ENCODE results near the gene PTPRD. TPM values are rescaled to one million over a fixed set of nuclear protein-coding genes. Genes with fewer than 3 reads are reported as not detected.
A peak's percentile ranks its signal among the peaks of the same experiment; 100 is the strongest.
"Not testable (repeated sequence)": the region's sequence is repeated elsewhere in the genome, so short reads cannot be mapped to it uniquely, and the experiment has no call there.

Gene PTPRD
- total RNA-seq, 2 donors from 2014 or later: 97.4 to 101 TPM

DNA sequence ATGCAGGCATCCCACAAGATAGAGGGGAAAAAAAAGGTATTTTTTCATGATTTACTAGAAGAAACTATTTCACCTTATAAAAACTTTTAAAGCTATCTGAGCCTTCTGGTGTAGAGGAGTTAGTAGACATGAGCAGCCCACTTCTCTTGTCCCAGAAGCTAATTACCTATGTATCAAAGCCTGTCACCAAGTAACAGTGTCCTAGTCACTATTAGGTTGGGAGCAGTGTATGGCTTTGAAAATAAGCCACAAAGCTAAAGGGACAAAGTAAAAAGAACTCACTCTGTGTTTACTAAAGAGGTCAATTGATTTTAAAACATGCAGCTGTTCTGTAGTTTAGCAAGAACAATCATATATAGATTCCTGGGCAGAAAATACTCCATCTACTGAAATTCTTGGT, 1286.1 kb downstream of the PTPRD start:
- peaks cover 4% of the 10 kb centered on the region for H3K9me3 ChIP-seq (ENCODE audit: control insufficient read depth, low read length)
- H3K4me1 ChIP-seq (ENCODE audit: control insufficient read depth, insufficient read depth, low read length): peaks cover 14% of the 10 kb centered on the region
- Mint-ChIP-seq H3K27me3 (ENCODE audit: insufficient read depth) (no peaks in the 10 kb centered on the region), H3K27ac (no peak overlapping the region), H3K36me3 (ENCODE audit: low read depth) (no peaks in the 10 kb centered on the region), H3K9me3 (peaks cover 19% of the 10 kb centered on the region), H3K4me3 (no peak overlapping the region), H3K4me1 (peaks cover 3% of the 10 kb centered on the region)
- TF ChIP-seq, protein P1, sequence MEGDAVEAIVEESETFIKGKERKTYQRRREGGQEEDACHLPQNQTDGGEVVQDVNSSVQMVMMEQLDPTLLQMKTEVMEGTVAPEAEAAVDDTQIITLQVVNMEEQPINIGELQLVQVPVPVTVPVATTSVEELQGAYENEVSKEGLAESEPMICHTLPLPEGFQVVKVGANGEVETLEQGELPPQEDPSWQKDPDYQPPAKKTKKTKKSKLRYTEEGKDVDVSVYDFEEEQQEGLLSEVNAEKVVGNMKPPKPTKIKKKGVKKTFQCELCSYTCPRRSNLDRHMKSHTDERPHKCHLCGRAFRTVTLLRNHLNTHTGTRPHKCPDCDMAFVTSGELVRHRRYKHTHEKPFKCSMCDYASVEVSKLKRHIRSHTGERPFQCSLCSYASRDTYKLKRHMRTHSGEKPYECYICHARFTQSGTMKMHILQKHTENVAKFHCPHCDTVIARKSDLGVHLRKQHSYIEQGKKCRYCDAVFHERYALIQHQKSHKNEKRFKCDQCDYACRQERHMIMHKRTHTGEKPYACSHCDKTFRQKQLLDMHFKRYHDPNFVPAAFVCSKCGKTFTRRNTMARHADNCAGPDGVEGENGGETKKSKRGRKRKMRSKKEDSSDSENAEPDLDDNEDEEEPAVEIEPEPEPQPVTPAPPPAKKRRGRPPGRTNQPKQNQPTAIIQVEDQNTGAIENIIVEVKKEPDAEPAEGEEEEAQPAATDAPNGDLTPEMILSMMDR (conservative IDR thresholded peaks at IDR 0.05): no peak
- no peaks in the 10 kb centered on the region for H3K36me3 ChIP-seq (ENCODE audit: control insufficient read depth, insufficient read depth, low read length)
- no peak overlapping the region for H3K9ac ChIP-seq (ENCODE audit: extremely low read depth, low read length, poor library complexity, severe bottlenecking)
- no peaks in the 10 kb centered on the region for H3K27me3 ChIP-seq (ENCODE audit: control insufficient read depth, insufficient read depth, low read length, poor library complexity, severe bottlenecking)
- H3K4me3 ChIP-seq (ENCODE audit: low read length): no peak overlapping the region
- DNase-seq: no peak
- no peak overlapping the region for H3K27ac ChIP-seq (ENCODE audit: low read depth, low read length)

DNA sequence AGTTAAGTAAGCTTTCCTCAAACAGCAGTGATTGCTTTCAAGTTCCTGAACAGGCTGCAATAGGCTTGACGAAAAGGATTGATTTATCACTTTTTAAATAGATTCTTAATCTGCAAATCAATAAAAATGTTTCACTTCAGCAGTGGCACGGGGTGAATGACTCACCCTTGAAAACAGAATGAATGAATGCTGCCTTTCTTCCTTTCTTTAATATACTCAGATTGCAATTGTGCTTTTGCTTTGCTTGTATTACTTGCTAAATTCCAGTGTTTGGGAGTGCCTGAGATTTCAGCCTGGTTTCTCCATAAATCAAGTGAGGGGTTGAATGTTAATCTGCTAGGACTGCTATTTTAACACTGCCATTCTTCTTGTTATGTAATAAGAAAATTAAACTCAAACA, 1293.8 kb downstream of the PTPRD start:
- Histone ChIP-seq H3K4me1 (ENCODE audit: control insufficient read depth, insufficient read depth, low read length) (no peaks in the 10 kb centered on the region), H3K4me3 (ENCODE audit: low read length) (no peak overlapping the region), H3K27me3 (ENCODE audit: control insufficient read depth, insufficient read depth, low read length, poor library complexity, severe bottlenecking) (no peaks in the 10 kb centered on the region), H3K9ac (ENCODE audit: extremely low read depth, low read length, poor library complexity, severe bottlenecking) (no peak overlapping the region), H3K9me3 (ENCODE audit: control insufficient read depth, low read length) (peaks cover 4% of the 10 kb centered on the region), H3K27ac (ENCODE audit: low read depth, low read length) (no peak overlapping the region), H3K36me3 (ENCODE audit: control insufficient read depth, insufficient read depth, low read length) (no peaks in the 10 kb centered on the region)
- TF ChIP-seq, protein P1 (conservative IDR thresholded peaks at IDR 0.05): no peak
- no peak for DNase-seq
- WGBS, 2 experiments (ENCODE audit: insufficient coverage in 1 of 2, insufficient read length in 1 of 2): 40 to 71% methylated on average over 2 of the region's 2 CpGs
- peaks cover 8% of the 10 kb centered on the region for H3K9me3 Mint-ChIP-seq
- no peaks in the 10 kb centered on the region for H3K36me3 Mint-ChIP-seq (ENCODE audit: low read depth)
- no peak overlapping the region for H3K4me3 Mint-ChIP-seq
- peak overlapping the region; percentile 29 for H3K27ac Mint-ChIP-seq
- H3K27me3 Mint-ChIP-seq (ENCODE audit: insufficient read depth): no peaks in the 10 kb centered on the region
- H3K4me1 Mint-ChIP-seq: no peaks in the 10 kb centered on the region

DNA sequence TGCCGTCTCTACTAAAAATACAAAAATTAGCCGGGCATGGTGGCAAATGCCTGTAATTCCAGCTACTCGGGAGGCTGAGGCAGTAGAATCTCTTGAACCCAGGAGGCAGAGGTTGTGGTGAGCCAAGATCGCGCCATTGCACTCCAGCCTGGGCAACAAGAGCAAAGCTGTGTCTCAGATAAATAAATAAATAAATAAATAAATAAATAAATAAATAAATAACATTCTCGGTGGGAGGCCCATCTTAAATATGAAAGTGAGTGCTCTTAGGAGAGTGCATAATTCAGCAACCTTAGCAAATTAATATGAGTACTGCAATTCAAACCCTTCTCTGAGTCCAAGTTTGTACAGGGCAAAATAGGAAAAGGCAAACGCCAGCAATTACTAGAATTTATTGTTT, 1302.1 kb downstream of the PTPRD start:
- H3K9ac ChIP-seq (ENCODE audit: extremely low read depth, low read length, poor library complexity, severe bottlenecking); H3K27ac Mint-ChIP-seq; H3K27me3 ChIP-seq (ENCODE audit: control insufficient read depth, insufficient read depth, low read length, poor library complexity, severe bottlenecking); H3K9me3 Mint-ChIP-seq; H3K27ac ChIP-seq (ENCODE audit: low read depth, low read length); H3K27me3 Mint-ChIP-seq (ENCODE audit: insufficient read depth); H3K36me3 ChIP-seq (ENCODE audit: control insufficient read depth, insufficient read depth, low read length); H3K4me3 ChIP-seq (ENCODE audit: low read length); H3K4me3 Mint-ChIP-seq; H3K36me3 Mint-ChIP-seq (ENCODE audit: low read depth); H3K9me3 ChIP-seq (ENCODE audit: control insufficient read depth, low read length); DNase-seq; H3K4me1 Mint-ChIP-seq: not testable (repeated sequence)
- H3K4me1 ChIP-seq (ENCODE audit: control insufficient read depth, insufficient read depth, low read length): peaks cover 11% of the 10 kb centered on the region
- 96% methylated on average over 3 to 7 of the region's 7 CpGs for WGBS, 2 experiments (ENCODE audit: insufficient coverage in 1 of 2, insufficient read length in 1 of 2)

DNA sequence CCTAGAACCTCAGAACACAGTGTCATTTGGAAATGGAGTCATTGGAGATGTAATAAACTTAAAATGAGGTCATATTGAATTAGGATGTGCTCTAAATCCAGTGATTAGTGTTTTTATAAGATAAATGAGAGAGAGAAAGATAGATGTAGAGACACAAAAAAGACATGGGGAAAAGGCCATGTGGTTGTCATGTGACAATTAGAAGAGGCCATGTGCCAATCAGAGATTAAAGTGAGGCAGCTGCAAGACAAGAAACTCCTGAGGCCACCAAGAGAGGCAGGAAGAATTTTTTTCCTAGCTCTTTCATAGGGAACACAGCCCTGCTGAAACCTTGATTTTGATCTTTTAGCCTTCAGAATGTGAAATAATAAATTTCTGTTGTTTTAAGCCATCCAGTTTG, 1307.2 kb downstream of the PTPRD start:
- Mint-ChIP-seq H3K4me1 (peaks cover 2% of the 10 kb centered on the region), H3K36me3 (ENCODE audit: low read depth) (no peaks in the 10 kb centered on the region), H3K9me3 (no peaks in the 10 kb centered on the region), H3K27me3 (ENCODE audit: insufficient read depth) (no peaks in the 10 kb centered on the region), H3K27ac (no peak overlapping the region), H3K4me3 (no peak overlapping the region)
- Histone ChIP-seq H3K4me3 (ENCODE audit: low read length) (no peak overlapping the region), H3K27ac (ENCODE audit: low read depth, low read length) (no peak overlapping the region), H3K4me1 (ENCODE audit: control insufficient read depth, insufficient read depth, low read length) (peaks cover 11% of the 10 kb centered on the region), H3K9me3 (ENCODE audit: control insufficient read depth, low read length) (no peaks in the 10 kb centered on the region), H3K36me3 (ENCODE audit: control insufficient read depth, insufficient read depth, low read length) (no peaks in the 10 kb centered on the region), H3K9ac (ENCODE audit: extremely low read depth, low read length, poor library complexity, severe bottlenecking) (no peak overlapping the region), H3K27me3 (ENCODE audit: control insufficient read depth, insufficient read depth, low read length, poor library complexity, severe bottlenecking) (no peaks in the 10 kb centered on the region)
- TF ChIP-seq, protein P1 (conservative IDR thresholded peaks at IDR 0.05): no peak
- DNase-seq: no peak

Measured in endodermal cell (in vitro differentiated cells).